Activated T-helper 2 cell treated with anti-CD3 and anti-CD28 coated beads, Interferon-gamma antibody, Interleukin-2, Interleukin-4, amounts not matched to agents 10 μg/mL and 5 μg/mL and 100 μg/mL, durations not matched to agents 14 hours and 24 hours and 36 hours (primary cell): ENCODE data around the gene ARMS2. TPM values are rescaled to one million over a fixed set of nuclear protein-coding genes. Genes with fewer than 3 reads are reported as not detected.

ENCODE experiments used
- DNase-seq: peaks from one replicate; pipeline ENCODE4 v3.0.0; 2021; ENCODE audit warnings: low spot score
- H3K27ac Mint-ChIP-seq: one replicate; pipeline ENCODE4 v1.8.0; 2021; ENCODE audit warnings: mixed read lengths
- H3K27me3 Mint-ChIP-seq: one replicate; pipeline ENCODE4 v1.8.0; 2021; ENCODE audit warnings: low read depth, mixed read lengths
- H3K36me3 Mint-ChIP-seq: one replicate; pipeline ENCODE4 v1.8.0; 2021; ENCODE audit warnings: low read depth, mixed read lengths
- H3K4me1 Mint-ChIP-seq: one replicate; pipeline ENCODE4 v1.8.0; 2021; ENCODE audit warnings: low read depth, mixed read lengths
- H3K4me3 Mint-ChIP-seq: one replicate; pipeline ENCODE4 v1.8.0; 2021; ENCODE audit warnings: low read depth, mild to moderate bottlenecking, moderate library complexity, mixed read lengths
- H3K9me3 Mint-ChIP-seq: one replicate; pipeline ENCODE4 v1.8.0; 2021; ENCODE audit warnings: mixed read lengths
- intact Hi-C: fragments of 100-400 bp; cut with micrococcal nuclease; formaldehyde crosslinking; loops from one replicate; pipeline ENCODE4 v1.15.1; 2023
- total RNA-seq: library from RNA; stranded (reverse); gene quantifications from 2 replicates; pipeline ENCODE4 v1.2.3, GENCODE V29; 2022

Gene ARMS2
- total RNA-seq, 1 donor from 2014 or later = not detected

GRCh38 chr10:122495406-122496340 is 41.2 kb downstream of the ARMS2 start:
- no peak overlapping the region for H3K27ac Mint-ChIP-seq
- peaks cover 11% of the 10 kb centered on the region for H3K4me1 Mint-ChIP-seq
- no peak overlapping the region for H3K4me3 Mint-ChIP-seq
- no peaks in the 10 kb centered on the region for H3K9me3 Mint-ChIP-seq
- no peak for DNase-seq
- H3K27me3 Mint-ChIP-seq = peaks cover 22% of the 10 kb centered on the region
- intact Hi-C loops = no loop called here
- H3K36me3 Mint-ChIP-seq = no peaks in the 10 kb centered on the region

- H3K4me1 Mint-ChIP-seq = peaks cover 5% of the 10 kb centered on the region
- no peak for DNase-seq
- no peaks in the 10 kb centered on the region for H3K9me3 Mint-ChIP-seq
- H3K27me3 Mint-ChIP-seq = peaks cover 25% of the 10 kb centered on the region
- intact Hi-C loops = no loop called here
- H3K27ac Mint-ChIP-seq = no peak overlapping the region
- no peaks in the 10 kb centered on the region for H3K36me3 Mint-ChIP-seq
- no peak overlapping the region for H3K4me3 Mint-ChIP-seq
Observed at GRCh38 chr10:122497241-122497640, 42.8 kb downstream of the ARMS2 start.

GRCh38 chr10:122498521-122498920 is 44.1 kb downstream of the ARMS2 start:
- H3K4me1 Mint-ChIP-seq = peaks cover 5% of the 10 kb centered on the region
- intact Hi-C loops = no loop called here
- no peaks in the 10 kb centered on the region for H3K36me3 Mint-ChIP-seq
- no peaks in the 10 kb centered on the region for H3K9me3 Mint-ChIP-seq
- H3K27ac Mint-ChIP-seq = no peak overlapping the region
- H3K27me3 Mint-ChIP-seq = peaks cover 22% of the 10 kb centered on the region
- H3K4me3 Mint-ChIP-seq = no peak overlapping the region
- DNase-seq = no peak

GRCh38 chr10:122499012-122499411 is 44.6 kb downstream of the ARMS2 start:
- Mint-ChIP-seq H3K9me3 (no peaks in the 10 kb centered on the region), H3K27ac (no peak overlapping the region), H3K4me3 (no peak overlapping the region), H3K27me3 (peaks cover 19% of the 10 kb centered on the region), H3K36me3 (no peaks in the 10 kb centered on the region), H3K4me1 (peaks cover 5% of the 10 kb centered on the region)
- intact Hi-C loops = no loop called here
- no peak for DNase-seq

GRCh38 chr10:122499491-122499941 is 45.1 kb downstream of the ARMS2 start:
- Mint-ChIP-seq H3K27ac (no peak overlapping the region), H3K27me3 (peaks cover 17% of the 10 kb centered on the region), H3K36me3 (no peaks in the 10 kb centered on the region), H3K9me3 (no peaks in the 10 kb centered on the region), H3K4me1 (peaks cover 5% of the 10 kb centered on the region), H3K4me3 (no peak overlapping the region)
- intact Hi-C loops = no loop called here
- DNase-seq = no peak

GRCh38 chr10:122500194-122500593 is 45.7 kb downstream of the ARMS2 start:
- DNase-seq = no peak
- H3K4me1 Mint-ChIP-seq = peaks cover 5% of the 10 kb centered on the region
- H3K4me3 Mint-ChIP-seq = no peak overlapping the region
- H3K36me3 Mint-ChIP-seq = no peaks in the 10 kb centered on the region
- intact Hi-C loops = no loop called here
- H3K27me3 Mint-ChIP-seq = peaks cover 16% of the 10 kb centered on the region
- no peaks in the 10 kb centered on the region for H3K9me3 Mint-ChIP-seq
- H3K27ac Mint-ChIP-seq = no peak overlapping the region

- no peak overlapping the region for H3K4me3 Mint-ChIP-seq
- no peak for DNase-seq
- H3K36me3 Mint-ChIP-seq = no peaks in the 10 kb centered on the region
- intact Hi-C loops = no loop called here
- no peak overlapping the region for H3K27ac Mint-ChIP-seq
- peaks cover 5% of the 10 kb centered on the region for H3K4me1 Mint-ChIP-seq
- no peaks in the 10 kb centered on the region for H3K9me3 Mint-ChIP-seq
- peaks cover 16% of the 10 kb centered on the region for H3K27me3 Mint-ChIP-seq
Observed at GRCh38 chr10:122500726-122501125, 46.3 kb downstream of the ARMS2 start.

- no peak for DNase-seq
- Mint-ChIP-seq H3K27me3 (peaks cover 5% of the 10 kb centered on the region), H3K36me3 (no peaks in the 10 kb centered on the region), H3K27ac (no peak overlapping the region), H3K4me1 (no peaks in the 10 kb centered on the region), H3K4me3 (no peak overlapping the region), H3K9me3 (no peaks in the 10 kb centered on the region)
- intact Hi-C loops = no loop called here
Observed at GRCh38 chr10:122503012-122503411, 48.6 kb downstream of the ARMS2 start.

- no peaks in the 10 kb centered on the region for H3K4me1 Mint-ChIP-seq
- H3K27me3 Mint-ChIP-seq = peaks cover 4% of the 10 kb centered on the region
Observed at GRCh38 chr10:122503886-122504609, 49.6 kb downstream of the ARMS2 start.

GRCh38 chr10:122504610-122504950 is 50.1 kb downstream of the ARMS2 start:
- intact Hi-C loops = no loop called here
- no peaks in the 10 kb centered on the region for H3K9me3 Mint-ChIP-seq
- no peaks in the 10 kb centered on the region for H3K36me3 Mint-ChIP-seq
- H3K27me3 Mint-ChIP-seq = peaks cover 4% of the 10 kb centered on the region
- H3K27ac Mint-ChIP-seq = no peak overlapping the region
- H3K4me3 Mint-ChIP-seq = no peak overlapping the region
- no peak for DNase-seq
- H3K4me1 Mint-ChIP-seq = no peaks in the 10 kb centered on the region

More at GRCh38 chr10:122503886-122504609, 49.6 kb downstream of the ARMS2 start:
- intact Hi-C loops = no loop called here
- H3K9me3 Mint-ChIP-seq = no peaks in the 10 kb centered on the region
- DNase-seq = no peak
- no peak overlapping the region for H3K27ac Mint-ChIP-seq
- no peak overlapping the region for H3K4me3 Mint-ChIP-seq
- no peaks in the 10 kb centered on the region for H3K36me3 Mint-ChIP-seq

GRCh38 chr10:122505011-122505410 is 50.6 kb downstream of the ARMS2 start:
- no peak for DNase-seq
- no peak overlapping the region for H3K27ac Mint-ChIP-seq
- no peak overlapping the region for H3K4me3 Mint-ChIP-seq

GRCh38 chr10:122505885-122506645 is 51.6 kb downstream of the ARMS2 start:
- Mint-ChIP-seq H3K9me3 (no peaks in the 10 kb centered on the region), H3K27me3 (peaks cover 4% of the 10 kb centered on the region), H3K4me1 (no peaks in the 10 kb centered on the region), H3K36me3 (no peaks in the 10 kb centered on the region), H3K4me3 (no peak overlapping the region), H3K27ac (no peak overlapping the region)
- no peak for DNase-seq
- intact Hi-C loops = no loop called here

More at GRCh38 chr10:122505011-122505410, 50.6 kb downstream of the ARMS2 start:
- peaks cover 4% of the 10 kb centered on the region for H3K27me3 Mint-ChIP-seq
- H3K4me1 Mint-ChIP-seq = no peaks in the 10 kb centered on the region
- no peaks in the 10 kb centered on the region for H3K9me3 Mint-ChIP-seq
- H3K36me3 Mint-ChIP-seq = no peaks in the 10 kb centered on the region
- intact Hi-C loops = no loop called here
